Lower lobe of right lung (tissue), 2 donors: Measurements from ENCODE around the gene SETD5. TPM values are rescaled to one million over a fixed set of nuclear protein-coding genes. Genes with fewer than 3 reads are reported as not detected.

Experiments
- ATAC-seq, 2 donors: fragments of 200-7000 bp; cut with Tn5 transposase; one replicate each; pipeline ENCODE4 v1.9.1; 2020 to 2022; ENCODE audit warnings: mild to moderate bottlenecking in 2 of 2, moderate library complexity in 2 of 2
- DNase-seq: peaks from one replicate; pipeline ENCODE4 v3.0.0-alpha.2; 2020
- H3K27ac ChIP-seq: fragments of 200-600 bp; one replicate; pipeline ENCODE4 v1.8.0; 2022
- H3K27me3 ChIP-seq: fragments of 200-600 bp; one replicate; pipeline ENCODE4 v1.8.0; 2022; ENCODE audit warnings: low read depth
- H3K36me3 ChIP-seq: fragments of 200-600 bp; one replicate; pipeline ENCODE4 v1.8.0; 2022; ENCODE audit warnings: mild to moderate bottlenecking
- H3K4me1 ChIP-seq: fragments of 200-600 bp; one replicate; pipeline ENCODE4 v1.8.0; 2022
- H3K4me3 ChIP-seq: fragments of 200-600 bp; one replicate; pipeline ENCODE4 v1.8.0; 2022; ENCODE audit warnings: mild to moderate bottlenecking
- H3K9me3 ChIP-seq: fragments of 200-600 bp; one replicate; pipeline ENCODE4 v1.8.0; 2022
- CTCF ChIP-seq: fragments of 200-600 bp; IDR thresholded peaks from one replicate; pipeline ENCODE4 v1.8.0; 2022; ENCODE audit warnings: antibody characterized with exemption, mild to moderate bottlenecking
- intact Hi-C: fragments of 100-400 bp; cut with DNase I; formaldehyde crosslinking; loops from one replicate; pipeline ENCODE4 v1.11.0; 2022
- total RNA-seq: library from RNA; stranded (reverse); fragmentation: NEBNext Ultra II Directional; extraction: Animal tissue kit (Norgen Biotek cat#: 25700); gene quantifications from one replicate; pipeline ENCODE4 v1.2.1, GENCODE V29; 2021
- donor health status: DM: no; HTN: yes; CAD: no; lungs with severe emphysema.

The SETD5 gene
- total RNA-seq, 1 donor from 2014 or later, result 116 TPM

DNA sequence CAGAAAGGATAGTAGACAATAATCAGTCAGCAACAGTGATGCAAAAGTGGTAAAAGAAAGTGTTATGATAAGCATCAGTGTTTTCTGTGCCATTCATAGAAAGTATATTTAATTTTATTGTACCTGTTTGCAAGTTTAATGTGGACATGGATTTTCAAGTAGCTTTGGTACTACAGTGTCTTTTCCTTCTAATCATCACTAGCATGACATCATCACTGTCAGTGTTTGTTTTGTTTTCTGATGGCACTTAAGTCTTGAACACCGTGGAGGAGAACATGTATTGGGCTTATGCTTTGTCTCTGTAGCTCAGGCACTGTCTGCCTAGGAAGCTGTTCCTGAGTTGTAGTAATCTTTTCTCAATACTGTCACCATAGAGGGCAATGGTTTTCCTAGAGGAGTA, 41.9 kb downstream of the SETD5 start:
- no peak for TF ChIP-seq CTCF
- no peak for DNase-seq

DNA sequence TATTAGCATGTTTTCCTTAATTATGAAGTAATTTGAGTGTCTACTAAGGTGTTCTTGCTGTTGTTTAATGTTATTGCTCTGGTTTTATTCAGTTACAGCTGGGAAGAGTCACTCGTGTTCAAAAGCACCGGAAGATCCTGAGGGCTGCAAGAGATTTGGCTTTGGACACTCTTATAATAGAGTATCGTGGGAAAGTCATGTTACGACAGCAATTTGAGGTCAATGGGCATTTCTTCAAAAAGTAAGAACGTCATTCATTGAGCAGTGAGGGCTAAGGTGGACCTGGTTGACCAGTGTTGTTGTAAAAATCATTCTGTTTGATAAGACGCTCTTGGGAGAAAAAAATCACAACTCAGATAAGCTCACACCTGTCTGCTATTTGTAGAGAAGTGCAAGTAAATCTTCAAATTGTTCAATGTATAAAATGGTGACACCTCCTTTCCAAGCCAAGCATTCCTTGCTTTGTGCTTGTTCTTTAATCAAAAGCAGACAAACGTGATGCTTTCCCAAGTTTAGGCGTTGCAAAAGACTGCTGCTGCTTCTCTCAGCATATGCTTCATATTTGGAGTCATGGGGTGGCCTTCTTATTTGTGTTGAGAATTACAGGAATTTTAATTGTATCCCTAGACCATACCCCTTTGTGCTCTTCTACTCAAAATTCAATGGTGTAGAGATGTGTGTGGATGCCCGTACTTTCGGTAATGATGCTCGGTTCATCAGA, 44.2 kb downstream of the SETD5 start:
- intact Hi-C loops, result no loop called here
- Histone ChIP-seq H3K36me3 (peaks cover 99% of the 10 kb centered on the region), H3K4me1 (no peaks in the 10 kb centered on the region), H3K4me3 (no peak overlapping the region), H3K27me3 (no peaks in the 10 kb centered on the region), H3K27ac (no peak overlapping the region), H3K9me3 (no peaks in the 10 kb centered on the region)
- no peak for ATAC-seq
- no peak for TF ChIP-seq CTCF
- DNase-seq, result no peak

More for the DNA sequence above, 41.9 kb downstream of the SETD5 start:
- intact Hi-C loops, result no loop called here
- peak in 1 of 2 donors; percentile 37 for ATAC-seq
- H3K4me3 ChIP-seq, result no peak overlapping the region
- no peaks in the 10 kb centered on the region for H3K4me1 ChIP-seq
- H3K36me3 ChIP-seq, result peaks cover 99% of the 10 kb centered on the region
- no peaks in the 10 kb centered on the region for H3K27me3 ChIP-seq
- no peaks in the 10 kb centered on the region for H3K9me3 ChIP-seq
- H3K27ac ChIP-seq, result no peak overlapping the region

DNA sequence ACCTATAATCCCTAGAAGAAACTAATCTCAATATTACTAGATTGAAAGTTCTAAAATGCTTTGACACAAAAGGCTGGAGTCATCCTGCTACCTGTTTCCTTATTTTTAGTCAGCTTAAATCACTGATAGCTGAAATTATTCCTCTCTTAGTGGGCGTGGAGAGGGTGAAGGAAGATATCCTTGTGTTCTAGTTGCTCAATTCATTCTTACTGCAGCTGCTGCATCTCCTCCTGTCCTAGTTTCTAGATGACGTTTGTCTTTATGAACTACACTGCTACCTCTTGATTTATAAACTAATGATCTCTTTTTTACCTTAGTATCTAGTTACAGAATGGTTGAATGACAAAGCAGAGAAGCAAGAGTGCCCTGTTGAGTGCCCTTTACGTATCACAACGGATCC, 50.7 kb downstream of the SETD5 start:
- Histone ChIP-seq H3K4me3 (no peak overlapping the region), H3K9me3 (no peaks in the 10 kb centered on the region), H3K4me1 (no peaks in the 10 kb centered on the region), H3K27ac (no peak overlapping the region), H3K36me3 (peaks cover 100% of the 10 kb centered on the region), H3K27me3 (no peaks in the 10 kb centered on the region)
- ATAC-seq, result no peak
- no peak for TF ChIP-seq CTCF
- DNase-seq, result no peak
- intact Hi-C loops, result no loop called here

DNA sequence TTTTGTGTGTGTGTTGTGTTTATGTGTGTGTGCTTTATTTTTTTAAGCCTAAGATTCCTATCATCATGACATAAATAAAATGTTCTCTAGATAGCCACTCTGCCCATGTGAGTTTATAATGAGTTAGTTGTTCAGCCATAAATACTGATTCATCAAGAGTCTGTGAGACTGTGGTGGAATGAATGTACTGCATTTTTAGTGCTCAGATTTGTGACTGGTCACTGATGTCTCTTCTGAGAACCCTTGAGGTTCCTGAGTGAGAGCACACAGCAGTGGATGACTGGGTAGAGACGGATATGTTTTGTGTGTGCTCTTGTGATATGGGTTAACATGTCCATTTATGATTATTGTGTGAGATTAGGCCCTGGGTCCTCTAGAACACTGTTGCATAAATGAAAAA, 51.2 kb downstream of the SETD5 start:
- TF ChIP-seq CTCF, result no peak
- no peak overlapping the region for H3K4me3 ChIP-seq
- no peaks in the 10 kb centered on the region for H3K27me3 ChIP-seq
- no peak for DNase-seq
- H3K9me3 ChIP-seq, result no peaks in the 10 kb centered on the region
- H3K36me3 ChIP-seq, result peaks cover 100% of the 10 kb centered on the region
- intact Hi-C loops, result no loop called here
- no peak for ATAC-seq
- no peaks in the 10 kb centered on the region for H3K4me1 ChIP-seq
- H3K27ac ChIP-seq, result no peak overlapping the region

DNA sequence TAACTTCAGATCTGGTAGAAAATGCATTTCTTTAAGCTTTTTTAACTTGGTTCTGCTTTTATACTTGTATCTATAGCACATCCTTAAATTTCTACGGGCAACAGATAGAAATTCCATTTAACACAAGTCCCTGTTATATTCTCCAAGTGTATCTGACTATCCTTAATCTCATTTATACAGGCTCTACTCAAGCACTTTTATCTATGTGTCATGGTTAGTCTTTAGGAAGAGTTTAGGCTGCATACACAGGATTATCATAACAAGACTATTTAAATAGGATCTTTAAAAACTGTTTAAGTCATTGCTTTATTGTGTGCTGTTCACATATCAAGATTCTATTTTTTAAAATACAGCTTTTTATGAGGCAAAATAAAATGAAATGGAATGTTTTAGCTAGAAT, 52.7 kb downstream of the SETD5 start:
- H3K4me3 ChIP-seq, result no peak overlapping the region
- ATAC-seq (no peak), DNase-seq (no peak)
- H3K9me3 ChIP-seq, result no peaks in the 10 kb centered on the region
- H3K4me1 ChIP-seq, result no peaks in the 10 kb centered on the region
- no peak overlapping the region for H3K27ac ChIP-seq
- intact Hi-C loops, result no loop called here
- no peaks in the 10 kb centered on the region for H3K27me3 ChIP-seq
- peaks cover 100% of the 10 kb centered on the region for H3K36me3 ChIP-seq
- TF ChIP-seq CTCF, result no peak
